RWPE2 (cell line): ENCODE results near the gene PLAC1.

Experiments
- ATAC-seq: fragments of 200-7000 bp; cut with Tn5 transposase; 3 replicates; pipeline ENCODE4 v1.9.1; 2021; ENCODE audit warnings: low read depth
- DNase-seq: peaks from one replicate; pipeline ENCODE4 v3.0.0-alpha.2; 2020; ENCODE audit warnings: low spot score
- H3K27ac ChIP-seq: fragments of 450-650 bp; 2 replicates; pipeline ENCODE4 v1.5.1; 2017; ENCODE audit warnings: mild to moderate bottlenecking; ENCODE audit not compliant: poor library complexity, severe bottlenecking
- H3K27me3 ChIP-seq: fragments of 250-450 bp; sonication (Bioruptor Pico); 2 replicates; pipeline ENCODE4 v1.5.1; 2021; ENCODE audit warnings: mild to moderate bottlenecking, moderate library complexity; ENCODE audit not compliant: insufficient read depth, poor library complexity, severe bottlenecking
- H3K36me3 ChIP-seq: fragments of 250-450 bp; sonication (Bioruptor Pico); 2 replicates; pipeline ENCODE4 v1.5.1; 2020; ENCODE audit warnings: low read depth, mild to moderate bottlenecking, moderate library complexity
- H3K4me1 ChIP-seq: fragments of 250-450 bp; sonication (Bioruptor Pico); 2 replicates; pipeline ENCODE4 v1.5.1; 2021; ENCODE audit warnings: mild to moderate bottlenecking, moderate library complexity; ENCODE audit not compliant: insufficient read depth, poor library complexity, severe bottlenecking
- H3K4me3 ChIP-seq: fragments of 250-450 bp; sonication (Bioruptor Pico); 2 replicates; pipeline ENCODE4 v1.5.1; 2021; ENCODE audit warnings: mild to moderate bottlenecking, moderate library complexity; ENCODE audit not compliant: severe bottlenecking
- H3K9me3 ChIP-seq: fragments of 250-450 bp; sonication (Bioruptor Pico); 2 replicates; pipeline ENCODE4 v1.5.1; 2021; ENCODE audit warnings: mild to moderate bottlenecking, moderate library complexity; ENCODE audit not compliant: severe bottlenecking
- TF ChIP-seq, protein P1 (sequence below): fragments of 450-650 bp; IDR thresholded peaks from one replicate; pipeline ENCODE4 v1.5.1; 2017; ENCODE audit warnings: mild to moderate bottlenecking, moderate library complexity; ENCODE audit not compliant: poor library complexity, severe bottlenecking

The PLAC1 gene

DNA sequence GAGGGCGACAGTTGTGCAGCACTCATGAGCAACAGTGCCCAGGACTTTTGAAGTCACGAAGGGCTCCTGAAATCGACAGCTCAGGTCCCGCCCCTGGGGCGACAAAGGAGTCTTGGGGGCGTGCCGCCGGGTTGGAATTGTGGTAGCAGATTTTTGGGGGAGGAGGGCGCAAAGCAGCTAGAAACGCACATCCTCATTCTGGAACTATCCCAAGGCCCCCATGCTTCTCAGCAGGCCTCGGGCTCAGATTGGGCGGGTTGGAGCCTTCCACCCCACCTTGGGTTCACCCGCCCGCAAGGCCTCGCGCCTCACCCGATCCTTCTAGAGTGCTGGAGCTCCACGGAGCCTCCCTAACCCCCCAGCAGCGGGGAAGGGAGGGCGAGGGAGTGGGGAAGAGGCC lies 112.8 kb downstream of the PLAC1 start:
- H3K27me3 ChIP-seq: no peaks in the 10 kb centered on the region
- DNase-seq (no peak), ATAC-seq (no peak)
- peak overlapping the region; percentile 88 for H3K27ac ChIP-seq
- no peaks in the 10 kb centered on the region for H3K9me3 ChIP-seq
- peaks cover 25% of the 10 kb centered on the region for H3K4me1 ChIP-seq
- TF ChIP-seq, protein P1, sequence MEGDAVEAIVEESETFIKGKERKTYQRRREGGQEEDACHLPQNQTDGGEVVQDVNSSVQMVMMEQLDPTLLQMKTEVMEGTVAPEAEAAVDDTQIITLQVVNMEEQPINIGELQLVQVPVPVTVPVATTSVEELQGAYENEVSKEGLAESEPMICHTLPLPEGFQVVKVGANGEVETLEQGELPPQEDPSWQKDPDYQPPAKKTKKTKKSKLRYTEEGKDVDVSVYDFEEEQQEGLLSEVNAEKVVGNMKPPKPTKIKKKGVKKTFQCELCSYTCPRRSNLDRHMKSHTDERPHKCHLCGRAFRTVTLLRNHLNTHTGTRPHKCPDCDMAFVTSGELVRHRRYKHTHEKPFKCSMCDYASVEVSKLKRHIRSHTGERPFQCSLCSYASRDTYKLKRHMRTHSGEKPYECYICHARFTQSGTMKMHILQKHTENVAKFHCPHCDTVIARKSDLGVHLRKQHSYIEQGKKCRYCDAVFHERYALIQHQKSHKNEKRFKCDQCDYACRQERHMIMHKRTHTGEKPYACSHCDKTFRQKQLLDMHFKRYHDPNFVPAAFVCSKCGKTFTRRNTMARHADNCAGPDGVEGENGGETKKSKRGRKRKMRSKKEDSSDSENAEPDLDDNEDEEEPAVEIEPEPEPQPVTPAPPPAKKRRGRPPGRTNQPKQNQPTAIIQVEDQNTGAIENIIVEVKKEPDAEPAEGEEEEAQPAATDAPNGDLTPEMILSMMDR: no peak
- H3K4me3 ChIP-seq: no peak overlapping the region
- H3K36me3 ChIP-seq: peaks cover 41% of the 10 kb centered on the region

DNA sequence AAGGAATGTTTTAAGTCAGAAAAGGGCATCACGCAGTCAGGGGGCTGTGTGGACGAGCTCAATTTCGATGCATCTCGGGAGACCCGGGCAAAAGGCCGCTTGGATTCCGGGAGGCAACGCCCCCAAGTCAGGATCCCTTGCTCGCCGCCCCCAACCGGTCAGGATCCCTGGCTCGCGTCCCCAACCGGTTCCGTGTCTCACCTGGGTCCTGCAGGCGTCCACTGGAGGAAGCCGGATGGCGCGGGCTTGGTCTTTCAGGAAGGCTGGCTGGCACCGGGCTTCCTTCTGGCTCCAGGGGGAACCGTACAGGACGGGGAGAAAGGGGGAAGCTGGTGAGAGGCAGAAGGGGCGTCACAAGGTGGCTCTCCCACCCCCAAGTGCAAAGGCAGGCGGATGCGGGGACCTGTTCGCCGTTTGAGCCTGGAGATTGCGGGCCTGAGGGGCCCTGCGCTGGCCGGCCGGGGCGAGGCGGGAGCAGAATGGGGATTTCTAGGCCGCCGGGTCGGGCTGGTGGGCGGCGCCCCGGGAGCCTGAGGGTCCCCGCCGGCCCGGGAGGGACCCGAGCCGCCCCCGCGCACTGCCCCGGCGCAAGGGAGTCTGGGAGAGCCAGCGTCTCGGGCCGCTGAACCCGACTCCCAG lies 113.6 kb downstream of the PLAC1 start:
- H3K27ac ChIP-seq: peak overlapping the region; percentile 88

DNA sequence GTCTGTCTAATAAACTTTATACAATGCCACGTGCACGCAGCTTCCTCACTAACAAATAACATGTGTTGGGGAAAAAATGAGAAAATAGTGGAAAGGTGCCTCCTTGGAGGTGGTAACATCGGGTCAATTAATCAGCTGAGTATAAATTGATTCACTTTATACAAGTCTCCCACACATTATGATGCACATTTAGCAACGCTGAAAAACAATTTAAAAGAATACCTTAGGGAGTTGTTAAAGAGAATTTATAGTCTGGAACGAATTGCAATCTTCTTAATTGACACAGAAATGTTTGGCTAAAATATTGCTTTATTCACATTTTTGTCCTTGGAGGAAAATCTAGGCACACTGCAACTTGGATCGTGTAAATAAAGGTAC lies 114.1 kb downstream of the PLAC1 start:
- DNase-seq: no peak
- peak overlapping the region; percentile 88 for H3K27ac ChIP-seq
- H3K4me3 ChIP-seq: no peak overlapping the region
- ATAC-seq: no peak
- TF ChIP-seq, protein P1: no peak
- no peaks in the 10 kb centered on the region for H3K27me3 ChIP-seq
- peaks cover 41% of the 10 kb centered on the region for H3K36me3 ChIP-seq
- peaks cover 22% of the 10 kb centered on the region for H3K4me1 ChIP-seq
- no peaks in the 10 kb centered on the region for H3K9me3 ChIP-seq

More for the DNA sequence above, 113.6 kb downstream of the PLAC1 start:
- Histone ChIP-seq H3K4me3 (no peak overlapping the region), H3K9me3 (no peaks in the 10 kb centered on the region), H3K36me3 (peaks cover 41% of the 10 kb centered on the region), H3K4me1 (peaks cover 22% of the 10 kb centered on the region), H3K27me3 (no peaks in the 10 kb centered on the region)
- ATAC-seq (no peak), DNase-seq (no peak)
- TF ChIP-seq, protein P1: no peak

DNA sequence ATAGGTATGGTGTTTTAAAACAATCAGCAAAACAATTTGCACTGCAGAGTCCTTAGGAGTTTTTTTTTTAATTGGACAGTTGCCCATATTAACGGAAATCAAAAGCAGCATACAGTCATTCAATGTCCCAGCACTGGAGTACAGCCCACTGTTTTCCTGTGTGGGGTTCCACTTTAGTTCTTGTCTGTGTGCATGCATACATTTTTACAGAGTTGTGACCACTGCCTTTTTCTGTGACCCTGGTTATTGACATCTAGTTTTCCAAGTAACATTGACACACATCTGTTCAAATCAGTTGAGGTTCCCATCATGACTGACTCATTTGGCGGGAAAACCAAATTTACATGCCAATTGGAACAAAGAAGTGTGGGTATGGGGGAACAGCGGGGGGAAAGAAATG lies 115.0 kb downstream of the PLAC1 start:
- Histone ChIP-seq H3K4me1 (peaks cover 22% of the 10 kb centered on the region), H3K27me3 (no peaks in the 10 kb centered on the region), H3K27ac (peak overlapping the region; percentile 88), H3K36me3 (peaks cover 38% of the 10 kb centered on the region), H3K9me3 (no peaks in the 10 kb centered on the region), H3K4me3 (no peak overlapping the region)
- TF ChIP-seq, protein P1: no peak
- ATAC-seq: no peak; the same call in 1 of the 3 replicates
- no peak for DNase-seq

DNA sequence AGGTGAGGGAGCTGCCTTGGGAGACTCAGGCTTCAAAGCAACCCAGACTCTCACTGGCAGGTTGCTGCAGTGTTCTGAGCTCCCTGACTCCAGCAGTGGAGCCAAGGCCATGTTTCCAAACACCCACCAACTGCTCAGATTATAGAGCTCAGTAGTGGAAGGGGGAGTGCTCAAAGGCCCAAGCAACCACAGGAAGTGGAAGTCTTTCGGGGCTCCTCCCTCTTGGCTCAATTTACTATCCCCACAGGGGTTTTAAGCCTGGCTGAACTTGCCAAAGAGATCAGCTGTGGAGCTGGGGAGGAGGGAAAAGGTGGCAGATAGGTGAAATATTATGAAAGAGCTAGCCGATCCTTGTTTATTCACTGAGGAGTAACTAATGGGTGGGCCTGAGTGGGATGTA lies 115.8 kb downstream of the PLAC1 start:
- ATAC-seq (peak; percentile 74), DNase-seq (no peak)
- Histone ChIP-seq H3K4me3 (no peak overlapping the region), H3K36me3 (peaks cover 30% of the 10 kb centered on the region), H3K9me3 (no peaks in the 10 kb centered on the region), H3K27ac (peak overlapping the region; percentile 88), H3K27me3 (no peaks in the 10 kb centered on the region), H3K4me1 (peaks cover 22% of the 10 kb centered on the region)
- TF ChIP-seq, protein P1: no peak
